Right renal pelvis (tissue), 4 donors: ENCODE data around the gene ITGAL. TPM values are rescaled to one million over a fixed set of nuclear protein-coding genes. Genes with fewer than 3 reads are reported as not detected.

ENCODE experiments used
- DNase-seq, 4 donors: peaks; one replicate each; pipeline ENCODE4 v3.0.0-alpha.2; 2013; ENCODE audit warnings: low read depth in 4 of 4, low spot score in 3 of 4, missing footprints in 1 of 4
- polyA plus RNA-seq, 4 donors: library from polyadenylated mRNA; unstranded; fragments of 120-200 nt; gene quantifications; one replicate each; pipeline ENCODE4 v1.2.1, GENCODE V29; 2013; ENCODE audit not compliant: insufficient read length in 4 of 4

The ITGAL gene
- polyA plus RNA-seq, 4 donors = 1.7 to 3.4 (median 2.3) TPM

DNA sequence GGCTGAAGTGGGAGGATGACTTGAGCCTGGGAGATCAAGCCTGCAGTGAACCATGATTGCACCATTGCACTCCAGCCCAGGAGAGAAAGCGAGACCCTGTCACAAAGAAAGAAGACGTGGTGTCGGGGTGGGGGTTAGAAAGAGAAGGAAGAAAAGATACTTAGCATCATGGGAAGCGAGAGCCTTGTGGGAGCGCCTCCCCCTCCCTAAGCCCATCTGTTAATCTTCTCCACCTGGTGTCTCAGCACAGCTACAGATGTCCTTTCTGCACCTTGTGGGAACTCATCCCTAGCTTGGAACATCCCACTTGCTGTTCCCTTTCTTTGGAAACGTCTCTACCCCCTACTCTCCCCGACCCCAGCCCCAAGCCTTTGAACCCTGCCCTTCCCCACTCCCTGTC, 93.0 kb downstream of the ITGAL start:
- no peak for DNase-seq

DNA sequence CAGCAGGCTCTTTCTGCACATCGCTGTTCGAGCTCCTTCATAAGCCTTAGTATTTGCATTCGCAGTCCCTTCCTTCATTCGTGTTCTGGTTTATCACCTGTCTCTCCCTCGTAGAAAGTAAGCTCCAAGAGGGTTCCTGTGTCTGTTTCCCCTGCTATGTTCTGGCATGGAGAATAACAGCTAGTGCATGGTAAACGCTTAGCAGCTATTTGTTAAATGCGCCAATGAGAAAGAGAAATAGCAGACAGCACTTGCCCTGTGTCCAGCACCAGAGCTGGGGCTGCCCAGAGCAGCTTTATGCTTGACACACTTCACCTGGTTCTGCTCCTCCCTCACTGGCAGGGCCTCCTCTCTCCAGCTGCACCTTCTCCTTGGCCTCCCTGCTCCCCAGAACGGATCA, 93.4 kb downstream of the ITGAL start:
- no peak for DNase-seq

DNA sequence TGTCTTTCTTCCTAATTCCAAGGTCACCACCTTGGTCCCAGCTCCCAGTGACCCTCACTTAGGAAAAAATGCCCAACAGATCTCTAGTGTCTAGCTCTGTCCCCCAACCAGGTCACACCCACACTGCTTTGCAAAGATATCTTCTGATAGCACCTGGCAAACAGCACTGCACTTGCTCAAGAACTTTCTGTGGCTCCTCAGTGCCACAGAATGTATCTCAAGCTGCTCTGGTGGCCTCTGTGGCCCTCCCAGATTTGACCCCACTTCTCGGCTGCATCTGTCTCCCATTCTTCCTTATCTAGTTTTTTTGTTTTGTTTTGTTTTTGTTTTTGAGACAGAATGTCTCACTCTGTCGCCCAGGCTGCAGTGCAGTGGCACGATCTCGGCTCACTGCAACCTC, 94.0 kb downstream of the ITGAL start:
- no peak for DNase-seq

DNA sequence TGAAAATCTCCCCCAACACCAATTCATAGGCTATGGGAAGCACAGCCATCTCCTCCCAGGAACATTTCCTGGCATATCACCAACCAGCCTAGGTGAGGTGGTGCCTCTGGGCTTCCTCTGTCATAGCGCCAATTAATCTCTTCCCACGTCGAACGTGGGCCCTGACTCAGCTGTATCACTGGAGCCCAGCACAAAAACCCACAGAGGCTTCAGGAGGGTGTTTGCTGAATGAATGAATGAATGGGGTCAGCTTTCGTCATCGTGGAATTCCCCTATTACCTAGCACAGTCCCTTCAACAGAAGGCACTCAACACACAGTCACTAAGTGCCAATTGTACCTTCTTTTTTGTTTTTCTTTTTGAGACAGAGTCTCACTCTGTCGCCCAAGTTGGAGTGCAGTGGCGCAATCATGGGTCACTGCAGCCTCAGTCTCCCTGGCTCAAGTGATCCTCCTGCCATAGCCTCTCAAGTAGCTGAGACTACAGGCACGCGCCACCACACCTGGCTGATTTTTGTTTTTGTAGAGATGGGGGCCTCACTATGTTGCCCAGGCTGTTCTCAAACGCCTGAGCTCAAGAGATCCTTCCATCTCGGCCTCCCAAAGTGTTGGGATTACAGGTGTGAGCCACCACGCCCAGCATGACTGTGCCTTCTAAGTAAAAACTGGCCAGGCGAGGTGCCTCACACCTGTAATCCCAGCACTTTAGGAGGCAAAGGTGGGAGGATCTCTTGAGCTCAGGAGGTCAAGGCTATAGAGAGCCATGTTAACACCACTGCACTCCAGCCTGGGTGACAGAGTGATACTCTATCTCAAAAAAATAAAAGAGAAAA, 94.8 kb downstream of the ITGAL start:
- no peak for DNase-seq

DNA sequence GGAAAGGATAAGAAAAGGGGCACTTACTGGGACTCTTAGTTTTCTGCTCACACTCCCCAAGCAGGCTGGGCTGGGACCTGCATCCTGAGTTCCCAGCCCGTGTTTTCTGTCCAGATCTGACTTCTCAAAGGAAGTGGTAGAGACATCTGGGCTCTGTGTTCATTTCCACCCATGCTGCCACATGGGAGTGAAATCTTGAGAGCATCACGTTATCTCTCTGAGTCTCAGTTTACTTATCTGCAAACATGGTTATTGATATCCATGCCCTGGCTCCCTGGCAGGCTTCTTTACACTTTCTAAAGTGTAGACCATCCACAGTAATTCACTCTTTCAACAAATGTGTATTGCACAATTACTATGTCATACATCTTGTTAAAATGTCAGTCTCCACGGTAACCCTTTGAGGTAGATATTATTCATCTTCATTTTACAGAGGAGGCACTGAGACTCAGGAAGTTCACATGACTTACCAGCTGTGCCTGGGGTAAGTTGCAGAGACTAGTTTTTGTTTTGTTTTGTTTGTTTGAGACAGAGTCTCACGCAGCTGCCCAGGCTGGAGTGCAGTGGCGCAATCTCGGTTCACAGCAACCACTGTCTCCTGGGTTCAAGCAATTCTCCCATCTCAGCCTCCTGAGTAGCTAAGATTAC, 95.6 kb downstream of the ITGAL start:
- no peak for DNase-seq

DNA sequence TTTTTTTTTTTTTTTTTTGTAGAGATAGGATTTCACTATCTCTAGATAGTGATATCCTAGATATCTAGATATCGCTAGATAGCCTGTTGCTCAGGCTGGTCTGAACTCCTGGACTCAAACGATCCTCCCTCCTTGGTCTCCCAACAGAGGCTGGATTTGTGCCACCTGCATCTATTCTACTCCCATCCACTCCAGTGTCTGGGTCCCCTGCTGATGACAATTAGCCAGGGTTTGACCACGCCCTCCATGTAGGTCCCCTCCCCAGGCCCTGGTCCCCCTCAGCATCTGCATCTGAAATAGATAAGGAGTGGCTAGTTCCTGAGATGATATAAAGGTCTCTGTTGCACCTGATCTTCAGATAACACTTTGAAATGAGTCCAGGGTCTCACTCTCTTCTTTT, 96.7 kb downstream of the ITGAL start:
- DNase-seq = no peak

DNA sequence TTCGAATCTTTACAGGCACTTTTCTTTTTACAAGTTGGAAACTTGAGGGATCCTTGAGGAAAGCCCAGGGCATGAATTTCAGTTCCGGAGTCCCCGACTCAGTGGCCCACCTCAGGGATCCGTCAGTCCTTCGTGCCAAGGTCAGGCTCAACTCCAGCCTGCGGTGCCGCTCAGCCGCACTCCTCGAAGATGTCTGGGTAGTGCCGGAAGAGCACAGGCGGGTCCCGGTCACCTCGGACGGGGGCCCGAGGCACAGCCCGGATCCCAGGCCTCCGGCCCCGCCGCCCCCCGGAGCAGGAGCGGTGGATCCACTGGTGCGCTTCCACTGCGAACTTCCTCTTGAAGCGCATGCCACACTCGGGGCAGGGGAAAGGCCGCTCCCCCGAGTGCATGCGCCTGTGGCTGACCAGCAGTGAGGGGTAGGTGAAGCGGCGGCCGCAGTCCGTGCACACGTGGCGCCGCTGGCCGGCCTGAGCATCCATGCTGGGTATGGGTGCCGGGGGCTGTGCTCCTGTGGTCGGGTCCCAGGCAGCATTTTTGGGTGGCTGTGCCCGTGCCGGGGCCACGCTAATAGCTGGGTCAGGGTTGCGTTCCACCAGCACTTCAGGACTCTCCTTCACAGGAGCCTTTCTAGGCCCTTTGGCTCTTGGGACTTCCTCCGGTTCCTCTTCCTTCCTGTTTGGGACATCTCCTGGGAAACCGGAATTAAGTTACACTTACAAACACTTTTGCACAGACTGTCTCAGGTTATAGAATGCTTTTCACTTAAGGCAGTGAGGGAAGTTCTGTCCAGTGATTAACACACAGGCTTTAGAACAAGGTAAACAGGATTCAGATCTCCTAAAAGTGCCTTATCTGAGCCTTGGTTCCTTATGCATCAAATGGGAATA, 97.4 kb downstream of the ITGAL start:
- DNase-seq = no peak

DNA sequence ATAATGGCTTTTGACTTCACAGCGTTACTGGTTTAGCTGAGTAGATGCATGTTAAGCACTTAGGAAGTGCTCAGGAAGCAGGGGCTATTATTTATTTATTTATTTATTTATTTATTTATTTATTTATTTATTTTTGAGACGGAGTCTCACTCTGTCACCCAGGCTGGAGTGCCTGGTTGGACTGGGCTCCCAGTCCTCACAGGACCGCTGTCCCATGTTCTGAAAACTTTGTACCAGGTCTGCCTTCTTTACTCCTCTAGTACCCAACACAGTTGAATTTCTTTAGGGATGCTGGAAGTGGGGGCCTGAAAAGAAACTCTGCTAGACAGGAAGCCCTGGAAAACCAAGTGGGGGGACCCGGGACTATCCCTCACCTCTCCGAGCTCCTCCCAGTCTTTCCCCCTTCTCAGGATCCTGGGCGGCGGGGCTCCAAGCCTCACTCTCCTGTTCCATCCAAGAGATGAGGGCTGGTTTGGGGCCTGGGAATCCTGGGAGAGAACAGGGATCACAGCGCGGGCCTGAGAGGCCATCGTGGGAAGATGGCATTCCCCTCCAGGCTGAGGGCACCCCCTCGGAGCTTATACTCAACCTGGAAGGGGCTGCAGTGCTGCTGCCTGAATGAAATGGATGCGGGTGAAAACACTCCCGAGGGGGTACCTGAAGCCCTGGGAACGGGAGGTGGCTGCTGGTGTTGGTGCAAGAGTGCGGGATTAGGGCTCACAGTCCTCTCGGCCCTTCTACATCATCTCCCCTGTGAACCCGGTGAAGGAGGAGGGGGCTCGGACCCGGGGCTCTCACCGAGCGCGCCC, 98.3 kb downstream of the ITGAL start:
- DNase-seq = peak in 1 of 4 donors; percentile 12

DNA sequence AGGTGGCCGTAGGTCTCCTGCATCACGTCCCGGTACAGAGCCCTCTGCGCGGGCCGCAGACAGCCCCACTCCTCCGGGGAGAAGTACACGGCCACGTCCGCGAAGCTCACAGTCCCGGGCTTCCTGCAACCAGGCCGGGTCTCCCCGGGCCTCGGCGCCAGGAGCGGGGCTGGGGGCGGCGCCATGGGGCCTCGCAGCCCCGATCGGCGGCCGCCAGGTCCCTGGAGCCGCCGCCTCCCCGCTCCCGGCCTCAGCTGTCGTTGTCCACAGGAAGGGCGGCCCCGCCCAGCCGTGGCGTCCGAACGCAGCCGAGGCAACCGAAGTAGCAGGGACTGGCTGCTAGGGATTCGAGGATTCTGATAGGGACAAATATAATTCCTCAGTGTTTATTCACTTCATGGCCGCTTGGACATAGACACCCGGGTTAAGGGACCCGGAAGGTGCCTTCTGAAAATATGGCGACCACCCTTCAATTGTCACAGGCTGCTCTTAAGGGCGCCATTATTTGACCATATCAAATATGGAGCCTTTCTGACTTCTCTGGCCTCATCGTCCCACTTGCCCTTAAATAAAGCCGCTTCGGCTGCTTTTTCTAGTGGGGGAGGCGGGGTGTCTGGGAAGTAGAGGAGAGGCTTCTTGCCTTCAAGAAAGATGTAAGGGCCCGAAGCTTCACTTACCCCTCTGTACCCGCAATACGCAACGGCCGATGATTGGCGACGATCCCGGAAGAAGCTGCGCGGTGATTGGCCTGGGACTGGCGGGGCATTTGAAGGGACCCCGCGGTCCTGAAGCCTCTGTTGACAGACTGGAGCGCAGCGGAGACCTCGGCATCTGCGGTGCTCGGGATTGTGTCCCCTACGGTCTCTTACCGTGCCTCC, 99.1 kb downstream of the ITGAL start, which contains the start of gene ZNF688:
ZNF688 (minus strand) TSS at position 270 of the 878 bp plus-strand sequence; CDS start at position 185, 85 bp downstream.
- peak; percentile 89 to 97 (median 94) for DNase-seq

Other genes with a start within 250 kb of the ITGAL start
- 10 to 100 TPM in 1 of 4 donors, 1 to 10 TPM in 3; 3.5 to 11.8 (median 6.0) TPM for gene NPIPB13, start 224.3 kb upstream of the ITGAL start, polyA plus RNA-seq
- 10 to 100 TPM; 49.5 to 63.5 (median 56.1) TPM for gene CD2BP2, start 117.4 kb upstream of the ITGAL start, polyA plus RNA-seq
- gene TBC1D10B, start 102.2 kb upstream of the ITGAL start, polyA plus RNA-seq = 10 to 100 TPM; 30.9 to 39.2 (median 34.3) TPM
- gene MYL11, start 97.9 kb upstream of the ITGAL start, polyA plus RNA-seq = 1 to 10 TPM; 1.1 to 1.8 (median 1.4) TPM
- 1 to 10 TPM in 3 of 4 donors, under 1 TPM in 1; 1.00 to 3.0 (median 2.1) TPM for gene SEPTIN1, start 90.2 kb upstream of the ITGAL start, polyA plus RNA-seq
- 10 to 100 TPM; 13.0 to 15.2 (median 13.9) TPM for gene ZNF48, start 77.3 kb upstream of the ITGAL start, polyA plus RNA-seq
- 1 to 10 TPM; 5.5 to 8.9 (median 5.8) TPM for gene ZNF771, start 65.1 kb upstream of the ITGAL start, polyA plus RNA-seq
- 10 to 100 TPM; 43.6 to 63.9 (median 51.1) TPM for gene DCTPP1, start 42.7 kb upstream of the ITGAL start, polyA plus RNA-seq
- 100 to 1,000 TPM in 2 of 4 donors, 10 to 100 TPM in 2; 95.4 to 102 (median 99.8) TPM for gene SEPHS2, start 26.9 kb upstream of the ITGAL start, polyA plus RNA-seq
- 10 to 100 TPM; 52.6 to 71.0 (median 54.3) TPM for gene ZNF768, start 53.8 kb downstream of the ITGAL start, polyA plus RNA-seq
- gene ZNF747, start 62.1 kb downstream of the ITGAL start, polyA plus RNA-seq = 10 to 100 TPM; 10.1 to 11.8 (median 11.1) TPM
- 10 to 100 TPM; 11.3 to 14.8 (median 11.4) TPM for gene ZNF764, start 85.6 kb downstream of the ITGAL start, polyA plus RNA-seq
- gene ZNF688, start 99.0 kb downstream of the ITGAL start, polyA plus RNA-seq = 10 to 100 TPM; 10.4 to 14.4 (median 12.7) TPM
- gene ZNF785, start 113.0 kb downstream of the ITGAL start, polyA plus RNA-seq = 10 to 100 TPM; 17.8 to 21.7 (median 20.8) TPM
- gene ZNF689, start 137.6 kb downstream of the ITGAL start, polyA plus RNA-seq = 10 to 100 TPM; 13.6 to 16.2 (median 15.0) TPM
- 10 to 100 TPM; 39.8 to 50.0 (median 47.3) TPM for gene PRR14, start 178.2 kb downstream of the ITGAL start, polyA plus RNA-seq
- 10 to 100 TPM; 52.0 to 70.5 (median 55.3) TPM for gene FBRS, start 185.7 kb downstream of the ITGAL start, polyA plus RNA-seq
- 10 to 100 TPM; 32.7 to 40.5 (median 35.9) TPM for gene SRCAP, start 226.4 kb downstream of the ITGAL start, polyA plus RNA-seq